Stimulated activated CD4-positive, alpha-beta T cell treated with anti-CD3 and anti-CD28 coated beads, TNF-alpha, amount 100 ng/mL, for 4 hours (primary cell): Measurements from ENCODE around the gene SIN3B.

Experiments used
- DNase-seq, 3 experiments: peaks; one replicate each; pipeline ENCODE4 v3.0.0-alpha.2; 2020; ENCODE audit warnings: low read depth in 3 of 3

Gene SIN3B

GRCh38 chr19:16911046-16911445 is 81.8 kb downstream of the SIN3B start:
- no peak for DNase-seq

GRCh38 chr19:16912780-16913179 is 83.6 kb downstream of the SIN3B start:
- no peak for DNase-seq

- DNase-seq, result no peak
Measured at GRCh38 chr19:16914421-16914820, 85.2 kb downstream of the SIN3B start.

GRCh38 chr19:16915135-16915534 is 85.9 kb downstream of the SIN3B start:
- no peak for DNase-seq

GRCh38 chr19:16915734-16916133 is 86.5 kb downstream of the SIN3B start:
- DNase-seq, result no peak

GRCh38 chr19:16917401-16917800 is 88.2 kb downstream of the SIN3B start:
- no peak for DNase-seq

GRCh38 chr19:16919496-16919895 is 90.3 kb downstream of the SIN3B start:
- DNase-seq, result no peak

- no peak for DNase-seq
Measured at GRCh38 chr19:16920816-16921529, 91.8 kb downstream of the SIN3B start.

- no peak for DNase-seq
Measured at GRCh38 chr19:16921766-16922591, 92.8 kb downstream of the SIN3B start.

- DNase-seq, result no peak
Measured at GRCh38 chr19:16922592-16922934, 93.4 kb downstream of the SIN3B start.

GRCh38 chr19:16922949-16923348 is 93.8 kb downstream of the SIN3B start:
- DNase-seq, result no peak

- DNase-seq, result no peak
Measured at GRCh38 chr19:16927883-16928282, 98.7 kb downstream of the SIN3B start.

GRCh38 chr19:16928351-16928750 is 99.2 kb downstream of the SIN3B start:
- no peak for DNase-seq

GRCh38 chr19:16928916-16929315 is 99.7 kb downstream of the SIN3B start:
- DNase-seq, result no peak
